Activated naive CD4-positive, alpha-beta T cell treated with anti-CD3 and anti-CD28 coated beads, Interleukin-2, amount 10 ng/mL, durations not matched to agents 7 days and 5 days (primary cell): ENCODE measurements around the gene GRIK2.
"Not testable (repeated sequence)": the region's sequence is repeated elsewhere in the genome, so short reads cannot be mapped to it uniquely, and the experiment has no call there.

Experiments used
- CTCF ChIA-PET: fragments of 350-600 bp; sonication (Branson Sonifier 250); formaldehyde crosslinking; loops from one replicate; lab custom pipeline; 2021; ENCODE audit warnings: antibody characterized with exemption; lab: Charles Lee
- DNase-seq: peaks from one replicate; pipeline ENCODE4 v3.0.0-alpha.2; 2020
- H3K27ac Mint-ChIP-seq: one replicate; pipeline ENCODE4 v1.8.0; 2021; ENCODE audit warnings: mild to moderate bottlenecking, moderate library complexity, mixed read lengths
- H3K27me3 Mint-ChIP-seq: one replicate; pipeline ENCODE4 v1.8.0; 2021; ENCODE audit warnings: mild to moderate bottlenecking, mixed read lengths
- H3K36me3 Mint-ChIP-seq: one replicate; pipeline ENCODE4 v1.8.0; 2021; ENCODE audit warnings: mixed read lengths
- H3K4me1 Mint-ChIP-seq: one replicate; pipeline ENCODE4 v1.8.0; 2021; ENCODE audit warnings: mixed read lengths
- H3K4me3 Mint-ChIP-seq: one replicate; pipeline ENCODE4 v1.8.0; 2021; ENCODE audit warnings: mild to moderate bottlenecking, moderate library complexity, mixed read lengths
- H3K9me3 Mint-ChIP-seq: one replicate; pipeline ENCODE4 v1.8.0; 2021; ENCODE audit warnings: mixed read lengths

The GRIK2 gene

DNA sequence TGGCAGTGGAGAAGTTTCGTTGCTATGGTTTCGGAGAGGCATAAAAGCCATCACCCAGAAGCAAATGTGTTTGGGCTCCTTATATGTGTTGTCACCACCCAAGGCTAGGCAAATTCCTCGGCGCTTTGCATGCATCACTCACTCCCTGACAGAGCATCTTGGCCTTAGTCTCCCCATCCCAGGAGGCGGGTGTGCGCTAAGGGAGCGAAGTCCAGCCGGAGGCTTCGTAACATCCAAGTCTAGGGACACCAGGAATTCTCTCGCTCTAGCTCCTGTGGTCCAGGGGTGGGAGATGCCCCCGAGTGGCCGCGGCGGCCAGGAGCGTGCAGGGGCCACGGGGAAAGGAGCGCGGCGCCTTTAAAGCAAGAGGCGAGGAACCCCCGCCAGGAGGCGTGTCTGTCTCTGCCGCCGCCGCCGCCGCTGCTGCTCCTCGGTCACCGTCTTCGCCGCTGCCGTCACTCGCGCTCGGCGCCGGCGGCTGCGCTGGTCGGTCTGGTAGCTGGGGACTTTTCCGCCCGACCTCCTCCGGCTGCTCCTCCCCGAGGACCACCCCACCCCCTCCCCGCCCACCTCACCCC lies at the start of gene GRIK2:
Gene GRIK2, plus strand, starts transcription at position 458 of the 578 bp plus-strand sequence.
- H3K4me3 Mint-ChIP-seq: no peak within 1 kb of the TSS
- peaks cover 2% of the 10 kb centered on the region for H3K4me1 Mint-ChIP-seq
- peaks cover 37% of the 10 kb centered on the region for H3K27me3 Mint-ChIP-seq
- no peaks in the 10 kb centered on the region for H3K36me3 Mint-ChIP-seq
- no peak for DNase-seq
- no peaks in the 10 kb centered on the region for H3K9me3 Mint-ChIP-seq
- H3K27ac Mint-ChIP-seq: no peak within 1 kb of the TSS
- CTCF ChIA-PET: no interaction called here

DNA sequence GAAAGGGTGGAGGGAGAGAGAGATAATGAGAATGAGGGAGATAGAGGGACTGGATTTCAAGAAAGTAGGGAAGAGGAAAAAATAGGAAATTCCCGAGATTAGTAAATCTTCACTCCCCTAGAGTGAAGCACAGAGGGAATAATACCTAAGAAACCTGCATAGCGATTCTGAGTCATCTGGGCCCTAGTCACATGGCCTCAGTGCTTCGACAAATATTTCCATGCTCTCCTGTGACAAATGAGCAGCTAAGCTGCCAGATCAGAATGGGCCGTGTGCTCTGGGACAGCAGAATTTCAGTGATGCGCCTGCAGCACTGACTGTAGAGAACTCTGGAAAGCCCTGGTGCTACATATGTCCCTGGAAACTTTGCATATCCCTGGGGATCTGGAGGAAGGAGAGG lies 48.6 kb upstream of the GRIK2 start:
- no peak overlapping the region for H3K4me3 Mint-ChIP-seq
- no peak overlapping the region for H3K27ac Mint-ChIP-seq
- no peaks in the 10 kb centered on the region for H3K36me3 Mint-ChIP-seq
- H3K27me3 Mint-ChIP-seq: no peaks in the 10 kb centered on the region
- CTCF ChIA-PET: no interaction called here
- H3K4me1 Mint-ChIP-seq: no peaks in the 10 kb centered on the region
- H3K9me3 Mint-ChIP-seq: no peaks in the 10 kb centered on the region
- no peak for DNase-seq

DNA sequence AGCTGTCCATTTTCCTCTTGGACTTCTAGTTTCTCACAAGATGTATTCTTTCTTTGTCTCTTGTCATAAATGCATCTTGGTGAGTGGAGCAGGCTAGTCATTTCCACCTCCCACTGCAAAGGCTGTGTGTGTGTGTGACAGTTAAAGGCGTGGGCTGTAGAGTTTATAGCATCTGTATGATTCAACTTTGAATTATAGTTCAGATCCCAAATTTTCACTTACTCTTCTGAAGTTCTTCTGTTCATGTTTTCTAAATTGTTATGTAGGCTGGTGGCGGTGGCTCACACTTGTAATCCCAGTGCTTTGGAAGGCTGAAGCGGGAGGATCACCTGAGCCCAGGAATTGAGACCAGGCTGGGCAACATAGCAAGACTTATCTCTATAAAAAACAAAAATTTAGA lies 44.7 kb upstream of the GRIK2 start:
- CTCF ChIA-PET: no interaction called here
- H3K9me3 Mint-ChIP-seq: no peaks in the 10 kb centered on the region
- no peak for DNase-seq
- no peaks in the 10 kb centered on the region for H3K4me1 Mint-ChIP-seq
- H3K36me3 Mint-ChIP-seq: no peaks in the 10 kb centered on the region
- no peaks in the 10 kb centered on the region for H3K27me3 Mint-ChIP-seq
- no peak overlapping the region for H3K4me3 Mint-ChIP-seq
- H3K27ac Mint-ChIP-seq: no peak overlapping the region

DNA sequence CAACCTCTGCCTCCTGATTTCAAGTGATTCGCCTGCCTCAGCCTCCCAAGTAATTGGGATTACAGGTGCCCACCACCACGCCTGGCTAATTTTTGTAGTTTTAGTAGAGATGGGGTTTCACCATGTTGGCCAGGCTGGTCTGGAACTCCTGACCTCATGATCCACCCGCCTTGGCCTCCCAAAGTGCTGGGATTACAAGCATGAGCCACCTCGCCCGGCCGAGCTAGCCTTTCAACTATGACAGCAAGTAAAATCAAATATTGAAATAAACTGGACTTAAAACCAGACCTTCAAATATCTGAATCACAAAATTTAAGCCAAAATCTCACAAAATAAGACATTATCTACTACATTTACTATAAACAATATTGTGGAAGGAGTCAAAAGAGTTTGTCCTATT lies 42.9 kb upstream of the GRIK2 start:
- H3K4me1 Mint-ChIP-seq, H3K9me3 Mint-ChIP-seq, H3K27ac Mint-ChIP-seq, CTCF ChIA-PET, H3K36me3 Mint-ChIP-seq, H3K27me3 Mint-ChIP-seq, DNase-seq, H3K4me3 Mint-ChIP-seq: not testable (repeated sequence)

DNA sequence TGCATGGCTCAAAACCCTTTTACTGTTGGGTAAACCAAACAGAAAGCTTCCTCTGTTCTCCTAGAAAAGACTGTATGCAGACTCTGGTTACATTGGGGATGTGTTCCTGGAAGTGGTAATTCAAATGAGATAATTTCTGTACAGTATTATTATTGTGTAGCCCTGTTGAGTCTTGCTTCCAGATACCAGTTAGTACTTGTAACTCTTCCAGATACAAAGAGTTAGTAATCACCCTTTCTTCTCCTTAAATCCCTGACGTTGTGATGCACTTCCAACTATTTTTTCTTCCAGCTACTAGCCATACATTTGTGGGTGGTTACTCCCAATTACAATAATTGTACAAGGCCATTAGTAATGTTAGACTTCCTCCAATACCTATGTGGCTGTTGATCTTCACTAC lies 42.3 kb upstream of the GRIK2 start:
- no peak overlapping the region for H3K27ac Mint-ChIP-seq
- H3K4me1 Mint-ChIP-seq: no peaks in the 10 kb centered on the region
- no peaks in the 10 kb centered on the region for H3K27me3 Mint-ChIP-seq
- CTCF ChIA-PET: no interaction called here
- H3K36me3 Mint-ChIP-seq: no peaks in the 10 kb centered on the region
- no peaks in the 10 kb centered on the region for H3K9me3 Mint-ChIP-seq
- H3K4me3 Mint-ChIP-seq: no peak overlapping the region
- no peak for DNase-seq

DNA sequence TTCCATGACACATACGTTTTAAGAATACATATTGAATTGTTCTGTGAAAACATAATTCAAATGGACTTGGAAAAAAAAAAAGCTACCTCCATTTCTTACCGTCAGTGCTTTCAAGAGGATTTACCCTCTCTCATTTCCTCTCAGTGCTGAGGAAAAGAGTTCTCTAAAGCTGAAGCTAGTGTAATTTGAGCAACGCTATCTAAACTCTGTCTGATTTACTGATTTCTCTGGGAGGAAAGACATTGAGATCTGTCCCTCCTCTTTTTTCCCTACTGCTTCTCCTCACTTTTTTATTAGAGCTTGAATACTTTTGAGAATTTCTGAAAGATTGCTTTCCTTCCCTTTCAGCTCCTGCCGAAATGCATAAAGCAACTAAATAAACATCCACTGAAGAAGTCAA lies 41.2 kb upstream of the GRIK2 start:
- H3K27me3 Mint-ChIP-seq: no peaks in the 10 kb centered on the region
- no peak overlapping the region for H3K27ac Mint-ChIP-seq
- H3K36me3 Mint-ChIP-seq: no peaks in the 10 kb centered on the region
- CTCF ChIA-PET: no interaction called here
- no peaks in the 10 kb centered on the region for H3K9me3 Mint-ChIP-seq
- H3K4me3 Mint-ChIP-seq: no peak overlapping the region
- no peaks in the 10 kb centered on the region for H3K4me1 Mint-ChIP-seq
- DNase-seq: no peak

DNA sequence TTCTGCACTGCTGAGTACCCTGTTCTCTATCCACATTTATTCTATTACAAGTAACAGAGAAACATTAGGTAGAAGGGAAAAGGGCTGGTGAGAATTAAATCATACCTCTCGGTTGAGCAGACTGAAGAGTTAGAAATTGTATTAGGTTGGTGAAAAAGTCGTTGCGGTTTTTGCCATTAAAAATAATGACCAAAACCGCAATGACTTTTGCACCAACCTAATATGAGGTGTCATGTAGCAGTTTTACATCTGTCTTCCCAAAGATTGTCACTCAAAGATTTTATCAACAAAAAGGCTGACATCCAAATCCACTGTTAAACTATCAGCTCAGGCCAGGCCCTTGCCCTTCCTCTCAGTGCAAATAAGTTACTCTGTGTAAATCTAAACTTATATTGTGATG lies 28.3 kb upstream of the GRIK2 start:
- no peak overlapping the region for H3K27ac Mint-ChIP-seq
- H3K27me3 Mint-ChIP-seq: no peaks in the 10 kb centered on the region
- CTCF ChIA-PET: no interaction called here
- no peak for DNase-seq
- H3K4me3 Mint-ChIP-seq: no peak overlapping the region
- no peaks in the 10 kb centered on the region for H3K9me3 Mint-ChIP-seq
- H3K4me1 Mint-ChIP-seq: no peaks in the 10 kb centered on the region
- no peaks in the 10 kb centered on the region for H3K36me3 Mint-ChIP-seq

DNA sequence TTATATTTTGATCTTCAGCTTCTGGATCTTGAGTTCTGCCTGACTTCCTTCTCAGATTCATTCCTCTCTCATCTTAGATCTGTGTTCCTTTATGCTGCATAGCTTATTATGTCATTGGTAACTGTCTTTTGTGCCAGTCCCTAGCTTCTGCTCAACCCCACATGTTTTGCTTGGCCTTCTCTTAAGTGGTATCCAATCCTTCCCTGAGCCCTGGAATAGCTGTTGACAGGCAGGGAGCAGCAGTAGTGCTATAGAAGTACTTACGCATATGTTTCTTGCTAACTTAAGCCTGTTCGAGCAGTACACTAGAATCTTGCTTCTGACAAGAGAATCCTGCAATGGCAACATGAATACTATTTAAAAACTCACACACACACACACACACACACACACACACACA lies 13.6 kb upstream of the GRIK2 start:
- Mint-ChIP-seq H3K4me1 (no peaks in the 10 kb centered on the region), H3K27me3 (no peaks in the 10 kb centered on the region), H3K27ac (no peak overlapping the region), H3K4me3 (no peak overlapping the region), H3K36me3 (no peaks in the 10 kb centered on the region), H3K9me3 (peaks cover 3% of the 10 kb centered on the region)
- no peak for DNase-seq
- CTCF ChIA-PET: no interaction called here

DNA sequence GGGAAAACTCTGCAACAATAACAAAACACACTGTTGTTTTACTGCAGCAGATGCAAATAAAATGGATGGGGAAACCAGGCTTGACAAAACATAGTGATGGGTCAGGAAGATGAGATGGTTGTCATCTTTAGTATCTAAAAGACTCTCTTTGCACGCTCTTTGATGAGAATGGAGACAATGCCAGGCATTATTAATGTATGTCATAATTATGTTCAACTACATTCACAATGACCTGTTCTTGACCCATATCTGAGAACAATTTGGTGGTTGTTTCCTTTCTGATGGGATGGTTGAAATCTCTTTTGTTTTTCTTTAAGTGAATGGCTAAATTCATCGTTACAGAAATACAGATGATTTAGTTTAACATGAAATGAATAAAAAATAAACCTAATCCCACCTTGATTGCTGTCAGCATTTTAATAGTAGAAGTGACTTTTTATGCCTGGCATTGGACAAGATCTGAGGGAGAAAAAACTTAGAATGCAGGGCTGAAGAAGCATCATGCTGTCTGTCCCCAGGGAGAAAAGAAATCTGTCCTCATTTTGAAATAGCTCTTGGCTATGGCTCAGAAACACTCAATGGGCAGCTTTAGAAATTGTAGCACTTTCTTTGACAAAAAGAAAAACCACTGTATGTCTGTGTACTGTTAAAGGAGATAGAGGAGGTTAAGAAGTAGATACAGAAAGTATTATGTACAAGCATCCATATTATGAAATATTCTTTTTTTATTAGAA lies 12.4 kb upstream of the GRIK2 start:
- Mint-ChIP-seq H3K27me3 (no peaks in the 10 kb centered on the region), H3K27ac (no peak overlapping the region), H3K4me1 (no peaks in the 10 kb centered on the region), H3K9me3 (peaks cover 3% of the 10 kb centered on the region), H3K4me3 (no peak overlapping the region), H3K36me3 (no peaks in the 10 kb centered on the region)
- CTCF ChIA-PET: no interaction called here
- no peak for DNase-seq

DNA sequence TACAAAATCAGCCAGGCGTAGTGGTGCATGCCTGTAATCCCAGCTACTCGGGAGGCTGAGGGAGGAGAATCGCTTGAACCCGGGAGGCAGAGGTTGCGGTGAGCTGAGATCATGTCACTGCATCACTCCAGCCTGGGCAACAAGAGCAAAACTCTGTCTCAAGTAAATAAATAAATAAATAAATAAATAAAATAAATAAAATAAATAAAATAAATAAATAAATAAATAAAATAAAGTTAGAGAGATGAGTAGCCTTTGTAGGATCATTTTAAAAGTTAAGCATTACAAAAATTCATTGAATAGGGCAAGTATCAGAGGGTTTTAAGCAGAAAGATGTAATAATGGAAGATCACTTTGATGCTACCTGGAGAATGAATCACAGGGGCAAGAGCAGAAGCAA lies 9.8 kb upstream of the GRIK2 start:
- H3K9me3 Mint-ChIP-seq, H3K27ac Mint-ChIP-seq, H3K4me1 Mint-ChIP-seq, H3K36me3 Mint-ChIP-seq, CTCF ChIA-PET, DNase-seq, H3K4me3 Mint-ChIP-seq, H3K27me3 Mint-ChIP-seq: not testable (repeated sequence)

DNA sequence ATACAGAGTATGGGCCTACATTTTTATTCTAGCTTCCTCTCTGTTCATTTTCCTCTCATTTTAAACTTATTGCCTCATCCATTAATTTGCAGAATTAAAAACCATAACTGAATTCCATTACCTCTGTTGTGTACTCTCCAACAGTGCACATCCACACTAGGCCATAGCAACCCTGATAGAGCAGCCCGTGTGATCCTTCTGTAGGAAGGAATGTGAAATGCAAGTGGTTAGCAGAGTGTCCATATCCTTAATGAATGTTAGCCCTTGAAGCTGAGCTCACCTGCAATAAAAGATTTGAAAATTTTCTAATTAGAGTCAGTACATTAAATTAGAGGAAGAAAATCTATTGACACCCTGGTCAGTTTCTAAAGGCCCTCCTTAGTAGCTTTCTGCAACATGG lies 6.5 kb upstream of the GRIK2 start:
- peaks cover 12% of the 10 kb centered on the region for H3K27me3 Mint-ChIP-seq
- peaks cover 3% of the 10 kb centered on the region for H3K9me3 Mint-ChIP-seq
- H3K36me3 Mint-ChIP-seq: no peaks in the 10 kb centered on the region
- H3K4me3 Mint-ChIP-seq: no peak overlapping the region
- no peak overlapping the region for H3K27ac Mint-ChIP-seq
- DNase-seq: no peak
- H3K4me1 Mint-ChIP-seq: no peaks in the 10 kb centered on the region
- CTCF ChIA-PET: no interaction called here

DNA sequence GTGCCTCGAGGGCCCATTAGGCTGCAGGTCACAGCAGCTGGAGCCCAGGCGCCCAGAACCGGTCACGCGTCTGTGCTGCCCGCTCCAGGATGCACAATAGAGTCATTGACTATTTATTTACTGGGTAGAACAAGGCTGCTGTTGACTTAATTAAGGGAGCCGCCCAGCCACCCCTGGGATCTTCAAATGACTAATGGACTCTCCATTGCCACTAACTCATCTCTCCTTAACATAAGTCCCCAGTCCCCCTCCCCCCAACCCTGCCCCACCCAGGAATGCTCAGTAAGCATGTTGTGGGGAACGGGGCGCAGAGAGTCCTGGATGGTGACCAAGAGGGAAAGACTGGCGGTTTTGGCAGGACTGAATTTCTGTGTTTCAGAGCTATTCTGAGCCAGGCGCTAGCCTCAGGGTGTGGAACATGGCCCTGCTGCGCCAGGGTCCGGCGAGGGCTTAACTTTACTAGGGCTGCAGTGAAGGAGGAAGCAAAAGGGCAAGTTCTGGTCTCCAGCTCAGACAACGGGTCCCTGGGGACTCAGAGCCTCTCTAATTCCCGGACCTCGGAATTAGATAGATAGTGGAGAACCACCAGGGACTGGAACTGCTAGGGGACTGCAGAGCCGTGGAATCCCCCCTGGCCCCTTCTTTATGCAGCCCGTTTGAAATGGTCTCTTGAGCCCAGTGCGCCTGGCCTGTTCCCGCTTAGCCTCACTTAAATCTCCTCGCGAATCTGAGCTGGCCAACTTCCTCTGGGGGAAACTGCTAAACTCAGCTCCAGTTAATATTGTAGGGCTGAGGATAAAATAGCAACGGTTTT lies 1.5 kb upstream of the GRIK2 start:
- Mint-ChIP-seq H3K27ac (no peak overlapping the region), H3K27me3 (peaks cover 36% of the 10 kb centered on the region), H3K9me3 (no peaks in the 10 kb centered on the region), H3K4me1 (peaks cover 2% of the 10 kb centered on the region), H3K4me3 (no peak overlapping the region), H3K36me3 (no peaks in the 10 kb centered on the region)
- DNase-seq: no peak
- CTCF ChIA-PET: no interaction called here

DNA sequence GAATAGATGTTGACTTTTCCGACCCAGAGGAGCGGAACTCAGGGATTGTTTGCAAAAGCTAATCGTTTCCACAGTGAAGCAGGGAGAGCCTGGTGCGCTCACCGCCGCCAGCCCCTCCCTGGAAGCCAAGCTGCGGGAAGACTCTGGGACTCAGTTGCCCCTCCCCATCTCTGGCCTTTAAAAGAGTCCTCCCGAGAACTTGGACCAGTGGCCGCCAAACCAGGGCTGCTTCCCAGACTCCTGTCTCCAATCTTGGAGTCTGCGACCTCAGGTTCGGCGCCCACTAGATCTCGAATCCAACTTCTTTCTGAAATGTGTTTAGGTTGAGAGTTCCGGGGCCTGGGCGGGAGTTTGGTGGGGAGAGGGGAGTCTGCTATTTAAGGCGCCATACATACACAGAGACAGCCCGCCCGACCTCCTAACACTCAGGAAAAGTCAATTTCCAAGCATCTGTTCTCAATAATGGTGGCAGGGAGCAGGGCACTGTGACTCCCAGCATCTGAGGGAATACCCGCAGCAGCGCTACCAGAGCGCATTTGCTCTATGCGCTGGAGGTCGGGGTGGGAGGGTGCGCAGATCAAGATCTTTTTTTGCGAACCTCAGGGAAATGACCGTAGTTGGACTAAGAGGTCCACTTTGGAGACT lies 800 bp upstream of the GRIK2 start:
- H3K4me3 Mint-ChIP-seq: no peak overlapping the region
- H3K27me3 Mint-ChIP-seq: peaks cover 36% of the 10 kb centered on the region
- CTCF ChIA-PET: no interaction called here
- no peak for DNase-seq
- no peaks in the 10 kb centered on the region for H3K9me3 Mint-ChIP-seq
- H3K4me1 Mint-ChIP-seq: peaks cover 2% of the 10 kb centered on the region
- H3K27ac Mint-ChIP-seq: no peak overlapping the region
- no peaks in the 10 kb centered on the region for H3K36me3 Mint-ChIP-seq

DNA sequence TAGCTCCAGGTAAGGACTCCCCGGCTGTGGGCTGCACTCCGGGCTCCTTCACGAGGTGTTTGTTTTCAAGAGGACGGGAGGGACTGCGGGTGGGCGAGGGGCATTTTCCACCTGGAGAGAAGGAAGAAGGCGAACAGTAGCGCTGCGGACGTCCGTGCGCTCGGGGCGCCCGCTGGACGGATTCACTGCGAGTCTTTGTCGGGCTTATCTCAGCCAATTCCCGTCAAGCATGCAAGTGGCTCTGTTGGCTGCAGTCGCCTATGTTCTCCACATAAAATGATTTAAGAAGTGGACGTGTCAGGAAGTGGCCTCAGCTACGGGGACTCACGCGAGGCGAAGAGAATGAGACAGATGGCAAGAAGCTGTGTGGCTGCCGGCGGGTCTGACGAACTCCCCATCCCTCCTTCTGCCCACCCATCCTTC lies 332 bp downstream of the GRIK2 start:
- peaks cover 2% of the 10 kb centered on the region for H3K4me1 Mint-ChIP-seq
- no peak for DNase-seq
- no peak overlapping the region for H3K4me3 Mint-ChIP-seq
- CTCF ChIA-PET: no interaction called here
- no peak overlapping the region for H3K27ac Mint-ChIP-seq
- H3K36me3 Mint-ChIP-seq: no peaks in the 10 kb centered on the region
- H3K27me3 Mint-ChIP-seq: peaks cover 42% of the 10 kb centered on the region
- no peaks in the 10 kb centered on the region for H3K9me3 Mint-ChIP-seq
